DMS114 treated with DMSO at 0.1 percent for 48 hours (cell line): ENCODE results near the gene STK32B.
"Not testable (repeated sequence)": the region's sequence is repeated elsewhere in the genome, so short reads cannot be mapped to it uniquely, and the experiment has no call there.

ENCODE experiments used
- DNase-seq: peaks from one replicate; lab custom pipeline; 2025; ENCODE audit not compliant: unreplicated experiment; lab: John Stamatoyannopoulos, UW

Gene STK32B

GRCh38 chr4:5200513-5200912 lies 149.2 kb downstream of the STK32B start:
- DNase-seq = no peak

DNA sequence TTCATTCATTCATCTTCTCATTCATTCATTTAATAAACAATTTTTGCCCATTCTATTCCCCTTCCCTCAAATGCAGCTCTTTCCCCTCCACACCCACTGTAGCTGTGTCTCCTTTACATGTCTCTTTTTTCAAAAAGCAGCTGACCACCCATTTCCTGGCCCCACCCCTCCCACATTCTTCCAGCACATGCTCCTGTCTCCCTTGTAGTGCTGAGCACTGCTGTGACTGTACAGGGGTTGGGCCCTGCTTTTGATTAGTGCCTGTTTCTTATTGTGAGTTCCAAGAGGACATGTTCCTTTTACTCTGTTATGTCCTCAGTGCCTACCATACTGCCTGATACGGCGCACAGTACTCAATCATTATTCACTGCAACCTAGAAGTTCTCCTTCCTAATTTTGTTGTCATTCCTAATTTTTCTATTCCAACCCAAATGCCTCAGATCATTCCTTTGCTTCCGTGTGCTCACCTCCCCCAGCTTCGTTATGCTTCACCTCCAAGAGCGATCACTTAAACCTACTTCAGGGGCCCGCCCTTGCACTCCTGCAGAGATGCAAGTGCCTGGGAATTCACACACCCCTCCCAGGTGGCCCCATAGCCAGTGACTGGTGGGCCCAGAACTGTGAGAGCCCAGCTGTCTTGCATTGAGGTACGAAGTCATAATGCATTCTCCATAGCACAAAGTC lies 152.2 kb downstream of the STK32B start:
- no peak for DNase-seq

DNA sequence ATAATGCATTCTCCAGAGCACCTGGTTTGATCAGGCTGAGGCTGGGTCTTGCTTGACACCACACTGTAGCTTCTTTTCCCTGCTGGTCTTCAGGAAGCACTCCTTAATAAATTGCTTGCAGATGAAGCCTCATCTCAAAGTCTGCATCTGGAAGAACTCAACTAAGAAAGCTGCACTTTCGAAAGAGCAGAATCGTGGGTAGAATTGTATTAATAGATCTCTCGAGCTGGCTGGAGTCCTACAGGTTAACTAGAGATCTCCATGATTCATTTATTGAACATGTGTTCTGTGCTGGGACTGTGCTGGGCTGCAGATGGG lies 152.7 kb downstream of the STK32B start:
- DNase-seq = no peak

DNA sequence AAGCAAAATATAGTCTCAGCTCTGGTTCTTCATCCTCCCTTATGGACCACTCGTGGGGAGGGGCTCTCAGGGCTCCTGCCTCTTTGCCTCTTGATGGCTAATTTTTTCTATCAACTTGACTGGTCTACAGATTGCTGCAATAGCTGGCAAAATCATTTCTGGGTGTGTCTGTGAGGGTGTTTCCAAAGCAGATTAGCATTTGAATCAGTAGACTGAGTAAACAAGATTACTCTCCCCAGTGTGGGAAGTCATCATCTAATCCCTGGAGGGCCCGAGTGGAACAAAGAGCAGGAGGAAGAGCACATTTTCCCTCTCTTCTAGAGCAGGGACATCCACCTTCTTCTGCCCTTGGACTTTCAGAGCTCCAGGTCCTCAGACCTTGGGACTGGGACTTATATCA lies 153.5 kb downstream of the STK32B start:
- no peak for DNase-seq

DNA sequence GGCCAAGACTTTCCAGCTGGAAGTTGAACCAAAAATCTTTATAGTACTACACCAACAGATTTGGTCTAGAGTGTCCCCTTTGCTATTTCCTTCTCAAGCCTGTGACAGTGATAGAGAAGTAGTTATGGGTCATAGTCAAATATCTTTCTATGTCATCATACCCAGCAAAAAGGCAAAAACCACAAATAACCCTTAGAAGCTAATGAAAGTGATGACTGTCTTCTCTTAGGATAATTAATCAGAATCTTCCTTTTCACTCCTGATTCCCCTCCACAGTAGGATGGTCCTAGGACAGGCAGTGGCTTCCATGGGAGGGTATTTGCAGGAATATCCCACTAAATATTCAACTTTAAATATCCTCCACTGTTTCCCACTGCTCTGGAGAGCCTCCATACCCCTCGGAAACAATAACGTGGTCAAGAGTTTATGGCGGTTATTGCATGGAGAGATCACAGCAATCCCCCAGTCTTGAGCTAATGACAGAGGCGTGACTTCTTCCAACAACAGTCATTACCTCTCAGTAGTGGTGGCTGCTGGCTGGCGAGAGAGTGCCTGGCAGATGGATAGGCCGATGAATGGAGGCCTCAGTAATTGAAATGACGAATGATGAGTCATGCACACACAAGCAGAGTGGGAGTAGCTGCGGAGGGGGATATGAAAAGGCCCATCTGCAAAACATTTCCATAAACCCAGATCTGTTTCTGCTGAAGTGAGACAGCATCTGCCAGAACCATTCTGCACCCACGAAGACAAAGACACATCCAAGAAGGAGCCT lies 154.9 kb downstream of the STK32B start:
- no peak for DNase-seq

- no peak for DNase-seq
Measured at GRCh38 chr4:5209862-5210261, 158.6 kb downstream of the STK32B start.

GRCh38 chr4:5211282-5211839 lies 160.1 kb downstream of the STK32B start:
- DNase-seq = no peak

- no peak for DNase-seq
Measured at GRCh38 chr4:5212255-5213013, 161.2 kb downstream of the STK32B start.

- no peak for DNase-seq
Measured at GRCh38 chr4:5213087-5213595, 161.9 kb downstream of the STK32B start.

DNA sequence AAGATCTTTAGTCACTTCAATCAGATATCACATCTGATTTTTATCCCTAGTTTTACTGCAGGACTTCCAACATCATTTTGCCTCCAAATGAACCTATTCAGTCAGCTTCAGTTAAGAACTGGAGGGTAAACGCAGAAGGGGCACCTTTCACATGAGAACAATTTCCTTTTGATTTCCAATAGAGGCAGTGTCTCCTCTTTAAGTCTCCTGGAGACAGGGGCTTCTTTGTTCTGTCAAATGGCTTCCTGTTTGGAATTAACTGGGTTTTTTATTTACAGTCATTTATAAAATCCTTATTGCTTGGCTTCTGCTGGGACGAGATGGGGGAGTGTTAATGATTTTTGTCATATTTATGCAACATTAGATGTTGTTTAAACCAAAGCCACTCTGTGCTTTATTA lies 164.0 kb downstream of the STK32B start:
- DNase-seq = no peak

DNA sequence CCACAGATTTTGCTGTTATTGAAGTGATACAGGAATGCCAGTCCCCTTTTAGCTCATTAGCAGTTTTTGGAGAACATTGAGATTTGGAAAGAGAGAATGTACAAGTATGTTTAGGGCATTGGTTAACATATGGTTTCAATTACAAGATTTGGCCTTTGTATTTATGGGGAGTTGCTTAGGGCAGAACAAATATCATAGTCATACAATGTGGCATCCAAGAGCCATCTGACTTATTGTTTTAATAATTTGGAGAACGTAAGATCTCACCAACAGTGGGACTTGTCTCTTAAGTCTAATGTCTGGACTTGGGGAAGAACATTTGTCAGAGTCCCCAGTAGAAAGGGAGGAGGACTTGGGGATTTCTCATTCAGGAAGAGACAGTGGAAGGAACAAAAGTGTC lies 166.1 kb downstream of the STK32B start:
- no peak for DNase-seq

- no peak for DNase-seq
Measured at GRCh38 chr4:5218376-5219069, 167.2 kb downstream of the STK32B start.

DNA sequence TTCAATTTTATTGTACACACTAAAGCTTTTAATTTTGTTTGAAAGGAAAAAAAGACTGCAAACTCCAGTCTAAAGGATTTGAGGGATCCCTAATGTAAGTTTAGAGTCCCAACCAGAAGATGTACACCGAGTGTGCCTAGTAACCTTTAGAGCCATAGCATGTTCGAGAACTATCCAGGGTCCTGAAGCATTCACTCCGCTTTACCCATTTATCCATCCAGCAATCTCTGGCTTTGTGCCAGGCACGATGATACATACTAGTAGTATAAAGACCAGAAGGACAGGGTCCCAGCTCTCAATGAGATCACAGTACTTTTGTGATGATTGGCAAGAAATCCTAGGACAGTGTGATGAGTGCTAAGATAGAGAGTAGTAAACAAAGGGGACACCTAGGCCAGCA lies 168.7 kb downstream of the STK32B start:
- no peak for DNase-seq

- DNase-seq = no peak
Measured at GRCh38 chr4:5222047-5222446, 170.8 kb downstream of the STK32B start.

DNA sequence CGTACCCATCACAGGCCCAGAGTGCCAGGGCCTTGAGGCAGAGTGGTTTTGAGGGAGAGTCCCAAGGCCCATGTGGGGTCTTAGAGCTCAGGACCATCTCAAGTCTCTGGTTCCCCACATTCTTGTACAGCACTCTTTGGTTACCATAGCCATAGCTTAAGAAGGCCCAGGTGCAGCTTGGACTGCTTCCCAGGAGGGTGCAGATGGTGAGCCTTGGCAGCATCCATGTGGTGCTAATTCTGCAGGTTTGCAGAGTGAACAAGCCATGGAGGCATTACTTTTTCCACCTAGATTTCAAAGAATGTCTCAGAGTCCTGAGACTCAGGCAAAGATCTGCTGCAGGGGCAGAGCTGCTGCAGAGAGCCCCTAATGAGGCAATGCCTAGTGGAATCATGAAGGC lies 171.7 kb downstream of the STK32B start:
- no peak for DNase-seq

DNA sequence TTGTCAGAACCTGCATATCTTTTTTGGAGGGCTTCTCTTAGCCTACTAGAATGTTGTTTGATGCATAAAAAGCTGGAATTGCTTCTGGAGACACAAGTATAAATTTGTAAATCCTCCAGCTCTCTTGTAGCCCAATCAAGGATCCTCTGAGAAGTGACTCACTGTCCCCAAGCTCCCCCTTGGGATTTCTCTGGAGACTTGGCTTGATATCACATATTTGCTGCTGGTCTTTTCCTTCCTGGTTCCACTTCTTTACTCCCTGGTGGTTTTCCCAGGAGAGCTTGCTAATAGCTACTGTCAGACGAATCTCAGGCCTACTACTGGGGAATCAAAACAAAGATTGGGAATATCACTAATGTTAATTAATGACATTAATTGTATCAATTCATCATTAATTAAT lies 173.1 kb downstream of the STK32B start:
- DNase-seq = no peak

DNA sequence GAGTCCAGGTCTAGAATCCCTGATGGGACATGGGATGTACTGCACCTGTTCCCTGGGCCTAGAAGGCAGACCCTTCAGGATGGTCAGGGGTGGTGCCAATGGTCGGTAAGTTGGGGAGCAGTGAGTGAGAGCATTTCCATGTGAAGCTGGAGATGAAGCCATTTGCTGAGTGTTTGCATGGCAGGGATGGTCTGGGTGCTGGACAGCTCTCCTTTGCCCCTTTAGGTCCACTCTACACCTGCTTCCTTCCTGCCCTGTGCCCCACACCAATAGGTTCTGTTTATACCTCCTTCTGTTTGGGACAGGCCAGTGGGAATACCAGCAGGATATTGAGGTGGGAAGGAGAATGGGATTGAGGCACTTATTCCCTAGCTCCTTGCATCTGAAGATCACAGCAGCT lies 181.3 kb downstream of the STK32B start:
- DNase-seq = no peak

GRCh38 chr4:5237086-5237660 lies 185.9 kb downstream of the STK32B start:
- no peak for DNase-seq

GRCh38 chr4:5238173-5238572 lies 186.9 kb downstream of the STK32B start:
- DNase-seq = no peak

DNA sequence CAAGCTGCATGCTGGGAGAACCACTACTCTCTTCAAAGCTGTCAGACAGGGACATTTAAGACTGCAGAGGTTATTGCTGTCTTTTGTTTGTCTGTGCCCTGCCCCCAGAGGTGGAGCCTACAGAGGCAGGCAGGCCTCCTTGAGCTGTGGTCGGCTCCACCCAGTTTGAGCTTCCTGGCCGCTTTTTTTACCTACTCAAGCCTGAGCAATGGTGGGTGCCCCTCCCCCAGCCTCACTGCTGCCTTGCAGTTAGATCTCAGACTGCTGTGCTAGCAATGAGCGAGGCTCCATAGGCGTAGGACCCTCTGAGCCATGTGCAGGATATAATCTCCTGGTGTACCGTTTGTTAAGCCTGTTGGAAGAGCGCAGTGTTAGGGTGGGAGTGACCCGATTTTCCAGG lies 195.8 kb downstream of the STK32B start:
- DNase-seq = not testable (repeated sequence)

DNA sequence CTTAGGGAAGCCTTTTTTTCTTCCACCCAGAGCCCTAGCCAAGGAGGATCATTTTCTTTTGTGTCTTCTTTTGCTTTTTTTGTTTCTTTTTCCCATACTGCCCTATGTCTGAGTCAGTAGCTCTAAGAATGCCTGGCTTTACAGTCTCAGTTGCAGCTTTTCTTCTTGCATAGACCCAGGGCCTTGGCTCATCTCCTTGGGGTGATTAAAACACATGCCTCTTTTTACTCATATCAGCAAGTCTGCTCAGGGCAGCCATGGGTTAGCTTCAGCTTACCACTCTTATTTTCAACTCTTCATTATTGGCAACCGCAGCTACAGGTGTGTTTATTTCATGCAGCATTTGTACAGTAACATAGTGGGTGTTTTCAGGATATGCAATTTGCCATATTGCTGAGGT lies 196.5 kb downstream of the STK32B start:
- no peak for DNase-seq
